NCI-H2081 treated with DMSO at 0.1 percent for 48 hours (cell line): ENCODE data around the gene SAMD14.

Experiments used
- DNase-seq: peaks from one replicate; lab custom pipeline; 2025; lab: John Stamatoyannopoulos, UW

SAMD14 gene

DNA sequence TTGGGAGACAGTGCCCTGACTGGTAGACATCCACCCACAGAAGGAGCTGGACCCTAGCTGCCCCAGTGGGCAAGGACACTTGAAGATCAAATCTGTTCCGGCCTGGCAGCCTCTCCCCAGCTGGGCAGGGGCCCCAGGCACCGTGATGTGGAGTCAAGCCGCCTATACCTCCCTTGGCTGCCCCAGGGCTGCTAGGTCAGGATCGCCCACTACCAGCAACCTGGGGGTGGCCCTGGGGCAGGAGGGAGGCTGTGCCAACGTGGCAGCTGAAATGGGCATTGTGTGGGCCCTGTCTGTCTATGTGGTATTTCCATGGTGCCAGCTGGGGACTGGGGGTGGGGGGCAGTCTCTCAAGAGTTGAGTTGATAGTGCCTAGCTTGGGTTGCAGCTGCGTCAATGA lies 33.9 kb downstream of the SAMD14 start:
- no peak for DNase-seq

- no peak for DNase-seq
Measured at GRCh38 chr17:50095626-50096037, 34.3 kb downstream of the SAMD14 start.

GRCh38 chr17:50094753-50095619 lies 35.0 kb downstream of the SAMD14 start, which contains the start of gene PDK2:
TSS of gene PDK2 (plus strand) at chr17:50095351. CDS start at chr17:50095436, 85 bp downstream.
- peak; percentile 68 for DNase-seq

DNA sequence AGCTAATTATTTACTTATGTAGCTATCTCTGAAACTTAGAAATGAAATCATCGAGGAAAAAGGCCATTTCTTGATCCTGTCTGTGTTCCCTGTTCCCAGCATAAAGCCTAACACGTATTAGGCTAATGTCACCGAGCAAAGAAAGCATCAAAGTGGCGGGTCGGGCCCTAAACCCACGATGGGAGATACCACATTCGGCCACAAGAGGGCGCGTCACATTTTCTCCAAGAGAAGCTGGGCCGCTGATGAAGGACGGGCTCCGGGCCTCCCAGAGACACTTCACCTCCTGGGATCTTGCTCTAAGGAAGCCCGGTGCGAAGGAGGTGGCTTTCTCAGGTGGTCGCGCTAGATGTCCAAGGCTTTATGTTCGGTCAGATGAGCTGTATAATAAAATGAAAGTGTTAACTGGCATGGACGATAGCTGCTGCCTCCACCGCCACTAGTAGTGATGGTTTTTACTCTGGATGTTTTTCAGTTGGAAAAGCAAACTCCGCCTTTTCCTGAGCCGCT lies 35.7 kb downstream of the SAMD14 start:
- DNase-seq, result peak; percentile 55

- no peak for DNase-seq
Measured at GRCh38 chr17:50093807-50094206, 36.2 kb downstream of the SAMD14 start.

GRCh38 chr17:50093246-50093645 lies 36.7 kb downstream of the SAMD14 start:
- DNase-seq, result no peak

- no peak for DNase-seq
Measured at GRCh38 chr17:50091918-50092285, 38.1 kb downstream of the SAMD14 start.

DNA sequence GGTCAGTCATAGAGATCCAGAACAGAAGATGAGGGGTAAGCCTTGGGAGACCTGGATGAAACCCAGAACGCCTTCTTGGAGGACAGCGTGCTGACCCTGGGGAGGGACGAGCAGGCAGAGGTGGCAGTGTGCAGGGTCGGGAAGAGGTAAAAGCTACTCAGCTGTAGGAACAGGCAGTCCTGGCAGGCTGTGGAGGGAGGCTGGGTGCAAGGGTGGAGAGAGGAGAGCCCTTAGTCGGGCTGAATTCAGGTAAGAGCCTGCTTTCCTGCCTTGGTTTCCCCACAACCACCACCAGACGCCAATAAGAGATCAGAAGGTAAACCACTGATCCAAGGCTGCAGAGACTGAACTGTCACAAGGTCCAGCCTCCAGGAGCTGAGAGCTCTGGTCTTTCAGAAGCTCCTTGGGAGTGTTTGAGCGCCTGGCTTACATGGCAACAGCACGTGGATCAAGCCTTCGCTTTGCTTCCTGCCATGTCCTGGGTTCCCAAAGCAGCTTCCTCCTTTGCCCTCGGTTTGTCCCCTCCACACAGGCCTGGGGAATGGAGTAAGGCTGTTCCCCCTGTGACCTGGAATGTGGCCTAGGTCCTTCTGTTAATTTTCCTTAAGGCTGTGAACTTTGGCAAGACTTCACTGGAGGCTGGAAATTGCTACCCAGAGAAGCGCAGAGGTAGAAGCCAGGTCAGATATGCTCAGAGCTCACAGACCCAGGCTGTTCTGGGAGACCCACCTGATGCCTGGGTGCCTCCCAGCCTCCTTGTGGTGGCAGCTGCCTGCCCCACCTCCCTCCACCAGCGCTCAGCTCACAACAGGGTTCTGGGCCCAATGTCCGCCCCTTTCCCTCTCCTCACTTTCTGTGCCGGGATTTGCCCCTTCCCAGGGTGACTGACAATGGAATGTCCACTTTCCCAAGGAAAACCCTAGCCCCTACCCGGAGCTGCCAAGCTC lies 38.7 kb downstream of the SAMD14 start:
- no peak for DNase-seq

DNA sequence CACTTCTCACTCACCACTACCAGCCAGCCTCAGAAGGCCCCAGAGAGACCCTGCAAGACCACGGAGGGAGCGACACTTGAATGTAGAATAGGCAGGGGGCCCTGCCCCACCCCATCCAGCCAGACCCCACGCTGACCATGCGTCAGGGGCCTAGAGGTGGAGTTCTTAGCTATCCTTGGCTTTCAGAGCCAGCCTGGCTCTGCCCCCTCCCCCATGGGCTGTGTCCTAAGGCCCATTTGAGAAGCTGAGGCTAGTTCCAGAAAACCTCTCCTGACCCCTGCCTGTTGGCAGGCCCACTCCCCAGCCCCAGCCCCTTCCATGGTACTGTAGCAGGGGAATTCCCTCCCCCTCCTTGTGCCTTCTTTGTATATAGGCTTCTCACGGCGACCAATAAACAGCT lies 39.9 kb downstream of the SAMD14 start:
- no peak for DNase-seq

DNA sequence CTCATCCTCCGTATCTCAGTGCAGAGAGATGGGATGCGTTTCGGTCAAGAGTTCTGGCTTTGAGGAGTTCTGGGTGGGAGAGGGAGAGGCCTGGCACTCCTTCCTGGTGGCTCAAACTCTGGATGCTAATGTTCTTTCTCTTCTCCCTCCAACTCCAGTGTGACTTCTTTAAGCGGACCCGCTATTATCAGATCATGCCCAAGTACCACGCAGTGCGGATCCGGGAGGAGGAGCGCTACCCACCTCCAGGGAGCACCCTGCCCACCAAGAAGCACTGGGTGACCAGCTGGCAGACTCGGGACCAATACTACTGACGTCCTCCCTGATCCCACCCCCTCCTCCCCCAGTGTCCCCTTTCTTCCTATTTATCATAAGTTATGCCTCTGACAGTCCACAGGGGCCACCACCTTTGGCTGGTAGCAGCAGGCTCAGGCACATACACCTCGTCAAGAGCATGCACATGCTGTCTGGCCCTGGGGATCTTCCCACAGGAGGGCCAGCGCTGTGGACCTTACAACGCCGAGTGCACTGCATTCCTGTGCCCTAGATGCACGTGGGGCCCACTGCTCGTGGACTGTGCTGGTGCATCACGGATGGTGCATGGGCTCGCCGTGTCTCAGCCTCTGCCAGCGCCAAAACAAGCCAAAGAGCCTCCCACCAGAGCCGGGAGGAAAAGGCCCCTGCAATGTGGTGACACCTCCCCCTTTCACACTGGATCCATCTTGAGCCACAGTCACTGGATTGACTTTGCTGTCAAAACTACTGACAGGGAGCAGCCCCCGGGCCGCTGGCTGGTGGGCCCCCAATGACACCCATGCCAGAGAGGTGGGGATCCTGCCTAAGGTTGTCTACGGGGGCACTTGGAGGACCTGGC lies 40.8 kb downstream of the SAMD14 start:
- DNase-seq, result no peak

GRCh38 chr17:50087912-50088405 lies 42.0 kb downstream of the SAMD14 start:
- no peak for DNase-seq

- no peak for DNase-seq
Measured at GRCh38 chr17:50087246-50087911, 42.6 kb downstream of the SAMD14 start.

- no peak for DNase-seq
Measured at GRCh38 chr17:50081757-50082156, 48.2 kb downstream of the SAMD14 start.

DNA sequence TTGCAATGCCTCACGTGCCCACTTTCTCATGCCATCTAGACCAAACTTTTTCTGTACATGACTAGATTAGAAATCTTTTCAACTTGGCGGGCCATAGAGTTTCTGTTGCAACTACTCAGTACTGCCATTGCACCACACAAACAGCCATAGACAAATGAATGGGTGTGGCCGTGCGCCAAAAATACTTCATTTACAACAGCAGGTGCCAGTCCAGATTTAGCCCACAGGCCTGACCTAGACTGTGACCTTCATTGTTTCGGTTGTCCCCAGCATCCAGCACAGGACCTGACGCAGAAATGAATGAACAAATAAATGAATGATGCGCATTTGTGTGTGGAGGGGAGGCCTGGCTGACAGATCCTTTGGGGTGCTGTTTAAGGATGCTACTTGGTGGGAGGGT lies 49.1 kb downstream of the SAMD14 start:
- no peak for DNase-seq

- no peak for DNase-seq
Measured at GRCh38 chr17:50080096-50080480, 49.9 kb downstream of the SAMD14 start.

- DNase-seq, result no peak
Measured at GRCh38 chr17:50079334-50080095, 50.4 kb downstream of the SAMD14 start.

DNA sequence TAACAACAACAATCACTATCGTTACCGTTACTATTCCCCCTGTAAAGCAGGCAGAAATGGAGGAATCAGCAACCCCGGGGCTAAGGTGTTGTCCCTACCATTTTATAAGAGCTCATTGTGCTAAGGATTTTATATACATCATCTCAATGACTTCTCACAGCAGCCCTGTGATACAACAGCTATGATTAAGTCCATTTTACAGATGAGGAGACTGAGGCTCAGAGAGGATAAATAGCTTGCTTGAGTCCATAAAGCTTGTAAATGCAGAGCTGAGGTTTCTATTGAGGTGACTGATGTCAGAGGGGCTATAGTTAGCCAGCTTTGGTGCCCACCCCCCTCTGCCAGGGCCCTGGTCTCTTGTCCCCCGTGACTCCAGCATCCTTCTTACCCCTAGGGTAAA lies 51.5 kb downstream of the SAMD14 start:
- DNase-seq, result no peak

GRCh38 chr17:50076591-50077235 lies 53.2 kb downstream of the SAMD14 start:
- no peak for DNase-seq

DNA sequence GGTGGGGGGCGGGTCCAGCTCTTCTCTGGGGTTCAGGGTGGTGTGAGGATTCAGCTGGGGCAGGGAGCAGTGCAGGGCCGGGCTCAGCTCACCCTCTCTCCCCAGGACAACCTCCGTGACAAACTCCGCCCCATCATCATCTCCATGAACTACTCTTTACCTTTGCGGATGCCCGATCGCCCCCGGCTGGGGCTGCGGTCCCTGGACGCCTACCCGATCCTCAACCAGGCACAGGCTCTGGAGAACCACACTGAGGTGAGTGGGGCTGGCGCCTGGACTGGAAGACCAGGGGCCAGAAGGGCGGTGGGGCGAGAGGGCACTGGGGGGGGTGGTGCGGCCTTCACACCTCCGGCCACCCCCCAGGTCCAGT lies 53.8 kb downstream of the SAMD14 start:
- no peak for DNase-seq
